Neutrophil (primary cell): ENCODE data around the gene ZMAT3.

ENCODE experiments used
- H3K27ac ChIP-seq: fragments of 200-600 bp; sonication (generic); 2 replicates; pipeline ENCODE4 v1.5.1; 2016; ENCODE audit warnings: mild to moderate bottlenecking, moderate library complexity
- H3K27me3 ChIP-seq: fragments of 200-600 bp; sonication (generic); 2 replicates; pipeline ENCODE4 v1.6.0; 2016; ENCODE audit warnings: mild to moderate bottlenecking
- H3K36me3 ChIP-seq: fragments of 200-600 bp; sonication (generic); 2 replicates; pipeline ENCODE4 v1.5.1; 2017
- H3K4me1 ChIP-seq, 2 experiments: fragments of 200-600 bp in 1 of 2; sonication (generic) in 1 of 2; 1 replicate in 1 of 2; 2 replicates in 1 of 2; pipeline versions ENCODE4 v1.5.1 to v1.6.1; 2013 to 2016; ENCODE audit warnings: low read depth in 1 of 2, low read length in 1 of 2, mild to moderate bottlenecking in 1 of 2, moderate library complexity in 1 of 2; ENCODE audit not compliant: control insufficient read depth in 1 of 2, insufficient read depth in 1 of 2
- H3K4me3 ChIP-seq, 2 experiments: fragments of 200-600 bp in 1 of 2; sonication (generic) in 1 of 2; 1 replicate in 1 of 2; 2 replicates in 1 of 2; pipeline ENCODE4 v1.5.1; 2013 to 2016; ENCODE audit warnings: low read depth in 1 of 2, low read length in 1 of 2, mild to moderate bottlenecking in 1 of 2, moderate library complexity in 1 of 2
- H3K9me3 ChIP-seq: fragments of 200-600 bp; sonication (generic); 2 replicates; pipeline ENCODE4 v1.5.1; 2016
- TF ChIP-seq, protein P1 (sequence below): fragments of 200-600 bp; sonication (generic); IDR thresholded peaks from 2 replicates; pipeline ENCODE4 v1.5.1; 2016; ENCODE audit warnings: antibody characterized with exemption

Gene ZMAT3

DNA sequence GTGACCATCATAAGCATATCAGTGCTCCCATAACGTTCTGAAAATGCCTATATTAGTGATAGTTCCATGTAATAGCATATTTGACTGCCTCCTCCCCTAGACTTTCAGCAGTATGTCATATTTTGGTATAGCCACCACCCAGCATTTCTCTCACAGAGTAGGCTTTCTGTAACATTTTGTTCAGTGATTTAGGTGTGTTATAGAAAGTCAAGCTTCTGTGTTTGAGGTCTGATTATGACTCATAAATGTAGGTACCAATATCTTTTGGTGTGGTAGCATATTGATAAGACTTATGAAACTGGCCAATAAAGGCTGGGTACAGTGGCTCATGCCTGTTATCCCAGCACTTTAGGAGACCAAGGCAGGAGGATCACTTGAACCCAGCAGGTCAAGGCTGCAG lies 34.3 kb upstream of the ZMAT3 start:
- Histone ChIP-seq H3K27me3 (no peaks in the 10 kb centered on the region), H3K36me3 (no peaks in the 10 kb centered on the region), H3K9me3 (no peaks in the 10 kb centered on the region), H3K27ac (no peak overlapping the region), H3K4me1 (no peaks in the 10 kb centered on the region), H3K4me3 (no peak overlapping the region)
- TF ChIP-seq, protein P1, sequence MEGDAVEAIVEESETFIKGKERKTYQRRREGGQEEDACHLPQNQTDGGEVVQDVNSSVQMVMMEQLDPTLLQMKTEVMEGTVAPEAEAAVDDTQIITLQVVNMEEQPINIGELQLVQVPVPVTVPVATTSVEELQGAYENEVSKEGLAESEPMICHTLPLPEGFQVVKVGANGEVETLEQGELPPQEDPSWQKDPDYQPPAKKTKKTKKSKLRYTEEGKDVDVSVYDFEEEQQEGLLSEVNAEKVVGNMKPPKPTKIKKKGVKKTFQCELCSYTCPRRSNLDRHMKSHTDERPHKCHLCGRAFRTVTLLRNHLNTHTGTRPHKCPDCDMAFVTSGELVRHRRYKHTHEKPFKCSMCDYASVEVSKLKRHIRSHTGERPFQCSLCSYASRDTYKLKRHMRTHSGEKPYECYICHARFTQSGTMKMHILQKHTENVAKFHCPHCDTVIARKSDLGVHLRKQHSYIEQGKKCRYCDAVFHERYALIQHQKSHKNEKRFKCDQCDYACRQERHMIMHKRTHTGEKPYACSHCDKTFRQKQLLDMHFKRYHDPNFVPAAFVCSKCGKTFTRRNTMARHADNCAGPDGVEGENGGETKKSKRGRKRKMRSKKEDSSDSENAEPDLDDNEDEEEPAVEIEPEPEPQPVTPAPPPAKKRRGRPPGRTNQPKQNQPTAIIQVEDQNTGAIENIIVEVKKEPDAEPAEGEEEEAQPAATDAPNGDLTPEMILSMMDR: no peak

DNA sequence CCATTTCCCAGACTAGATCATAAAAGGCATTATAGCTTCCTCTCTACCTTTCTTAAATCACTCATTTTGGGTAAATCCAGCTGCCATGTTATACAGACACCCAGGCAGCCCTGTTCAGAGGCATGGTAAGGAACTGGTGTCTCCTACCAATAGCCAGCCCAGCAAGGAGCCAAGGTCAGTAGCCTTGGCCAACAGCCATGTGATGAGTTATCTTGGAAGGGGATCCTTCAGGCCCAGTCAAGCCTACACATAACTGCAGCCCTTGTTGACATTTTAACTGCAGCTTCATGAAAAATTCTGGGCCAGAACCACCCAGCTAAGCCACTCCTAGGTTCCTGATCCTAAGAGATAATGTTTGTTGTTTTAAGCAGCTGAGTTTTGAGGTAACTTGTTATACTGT lies 29.0 kb upstream of the ZMAT3 start:
- H3K36me3 ChIP-seq: no peaks in the 10 kb centered on the region

DNA sequence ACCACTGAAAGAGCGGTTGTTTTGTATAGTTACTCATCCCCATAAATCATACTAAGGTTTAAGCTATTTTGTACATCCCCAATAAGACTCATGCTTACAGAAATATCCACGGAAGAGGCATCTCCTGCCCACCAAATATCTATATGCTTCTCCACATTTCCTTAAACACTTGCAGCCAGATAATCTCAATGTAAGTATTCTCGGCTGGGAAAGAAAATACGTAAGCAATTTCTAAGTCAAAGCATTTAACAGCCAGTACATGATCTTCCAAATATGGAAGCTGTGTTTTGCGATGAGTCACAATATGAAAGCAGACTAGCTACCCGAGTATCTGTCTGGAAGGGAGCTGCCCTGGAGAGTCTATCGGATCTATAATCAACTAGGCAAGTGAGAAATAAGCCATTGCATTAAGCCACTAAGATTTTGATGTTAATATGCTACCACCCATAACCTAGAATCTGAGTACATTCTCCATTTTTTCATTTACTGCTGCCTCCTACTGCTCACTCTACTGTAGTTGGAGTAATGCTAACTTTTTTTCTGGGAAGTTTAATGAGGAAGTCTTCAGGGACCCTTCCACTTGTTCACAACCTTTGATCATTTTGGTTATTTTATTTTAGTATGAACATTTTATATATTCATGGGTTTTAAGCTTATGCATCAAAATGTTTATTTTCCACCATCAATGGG lies 26.9 kb upstream of the ZMAT3 start:
- H3K4me1 ChIP-seq: no peaks in the 10 kb centered on the region
- H3K27ac ChIP-seq: no peak overlapping the region
- no peaks in the 10 kb centered on the region for H3K9me3 ChIP-seq
- H3K36me3 ChIP-seq: no peaks in the 10 kb centered on the region
- no peak overlapping the region for H3K4me3 ChIP-seq
- TF ChIP-seq, protein P1: no peak
- no peaks in the 10 kb centered on the region for H3K27me3 ChIP-seq

More for the DNA sequence above, 29.0 kb upstream of the ZMAT3 start:
- no peak overlapping the region for H3K4me3 ChIP-seq
- no peaks in the 10 kb centered on the region for H3K4me1 ChIP-seq
- H3K27ac ChIP-seq: no peak overlapping the region
- H3K9me3 ChIP-seq: no peaks in the 10 kb centered on the region
- TF ChIP-seq, protein P1: no peak
- H3K27me3 ChIP-seq: no peaks in the 10 kb centered on the region

DNA sequence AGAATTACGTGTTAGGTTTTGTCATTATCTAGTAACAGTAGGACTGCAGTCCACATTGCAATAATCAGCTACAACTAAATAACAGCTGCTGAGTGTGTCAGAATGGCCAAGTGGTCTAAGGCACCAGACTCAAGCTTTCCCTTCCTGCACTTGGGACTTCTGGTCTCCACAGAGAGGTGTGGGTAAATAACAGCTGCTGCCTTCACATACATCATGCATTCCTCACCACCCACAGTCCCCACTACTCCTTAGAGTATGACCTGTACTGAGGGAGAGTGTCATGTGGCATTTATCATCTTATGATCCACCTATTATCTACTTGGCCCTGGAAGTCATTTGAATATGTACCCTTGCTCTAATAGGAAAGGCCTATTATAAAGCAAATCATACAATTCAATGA lies 22.2 kb upstream of the ZMAT3 start:
- no peaks in the 10 kb centered on the region for H3K36me3 ChIP-seq
- TF ChIP-seq, protein P1: no peak
- no peaks in the 10 kb centered on the region for H3K9me3 ChIP-seq
- no peak overlapping the region for H3K4me3 ChIP-seq
- no peak overlapping the region for H3K27ac ChIP-seq
- no peaks in the 10 kb centered on the region for H3K27me3 ChIP-seq
- H3K4me1 ChIP-seq: no peaks in the 10 kb centered on the region

DNA sequence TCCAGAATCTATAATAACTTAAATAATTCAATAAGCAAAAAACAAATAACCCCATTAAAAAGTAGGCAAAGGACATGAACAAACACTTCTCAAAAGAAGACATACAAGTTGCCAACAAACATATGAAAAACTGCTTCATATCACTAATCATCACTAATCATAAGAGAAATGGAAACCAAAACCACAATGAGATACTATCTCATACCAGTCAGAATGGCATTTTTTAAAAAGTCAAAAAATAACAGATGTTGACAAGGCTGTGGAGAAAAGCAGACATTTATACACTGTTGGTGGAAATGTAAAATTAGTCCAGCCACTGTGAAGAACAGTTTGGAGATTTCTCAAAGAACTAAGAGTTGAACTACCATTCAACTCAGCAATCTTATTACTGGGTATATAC lies 19.5 kb upstream of the ZMAT3 start:
- Histone ChIP-seq H3K9me3 (no peaks in the 10 kb centered on the region), H3K4me3 (no peak overlapping the region), H3K27me3 (no peaks in the 10 kb centered on the region), H3K36me3 (no peaks in the 10 kb centered on the region), H3K27ac (no peak overlapping the region), H3K4me1 (no peaks in the 10 kb centered on the region)
- TF ChIP-seq, protein P1: no peak
